Tibial nerve (tissue), 4 donors: ENCODE measurements around the gene FYB2.

Experiments used
- CTCF ChIP-seq, 5 experiments: fragments of 200-600 bp in 3 of 5; fragments of 450-650 bp in 2 of 5; sonication (generic) in 3 of 5; IDR thresholded peaks; one replicate each; pipeline ENCODE4 v1.5.1; 2016 to 2019; ENCODE audit warnings: antibody characterized with exemption in 5 of 5, mild to moderate bottlenecking in 3 of 5, moderate library complexity in 2 of 5
- EP300 ChIP-seq, 2 donors: sonication (generic); formaldehyde crosslinking; IDR thresholded peaks; one replicate each; pipeline ENCODE4 v1.6.1; 2017; ENCODE audit warnings: antibody characterized with exemption in 2 of 2, mild to moderate bottlenecking in 1 of 2
- POLR2A ChIP-seq, 2 donors: fragments of 450-650 bp; IDR thresholded peaks; one replicate each; pipeline ENCODE4 v1.6.1; 2017; ENCODE audit warnings: antibody characterized with exemption in 2 of 2, mild to moderate bottlenecking in 2 of 2, moderate library complexity in 2 of 2

- TF ChIP-seq CTCF (IDR thresholded peaks at IDR 0.05) (no peak), EP300 (IDR thresholded peaks at IDR 0.05) (no peak), POLR2A (IDR thresholded peaks at IDR 0.05) (no peak)
These were observed 40.1 kb upstream of the FYB2 start for GRCh38 chr1:56859287-56859686.
